ENCODE data around the gene GOLGA6D. TPM values are rescaled to one million over a fixed set of nuclear protein-coding genes. Genes with fewer than 3 reads are reported as not detected.
"Not testable (repeated sequence)": the region's sequence is repeated elsewhere in the genome, so short reads cannot be mapped to it uniquely, and the experiment has no call there.

Gene GOLGA6D
- total RNA-seq, 1 experiment from 2014 or later = not detected

GRCh38 chr15:75335705-75336355 is 53.2 kb downstream of the GOLGA6D start, which contains the start of gene COMMD4:
Gene COMMD4 (plus strand): TSS chr15:75336063. CDS start chr15:75336090, 27 bp downstream.
- Histone ChIP-seq H3K4me1 (peaks cover 7% of the 10 kb centered on the region; the same call in 1 of the 2 replicates), H3K27ac (peak within 1 kb of the TSS; percentile 65), H3K27me3 (no peaks in the 10 kb centered on the region), H3K9me3 (replicated peaks) (no peaks in the 10 kb centered on the region), H3K4me3 (peak within 1 kb of the TSS; percentile 82), H3K36me3 (no peaks in the 10 kb centered on the region)
- DNase-seq = peak; percentile 98

GRCh38 chr15:75338661-75339240 is 56.1 kb downstream of the GOLGA6D start:
- Histone ChIP-seq H3K27me3 (no peaks in the 10 kb centered on the region), H3K4me3 (no peak overlapping the region), H3K36me3 (no peaks in the 10 kb centered on the region), H3K9me3 (replicated peaks) (no peaks in the 10 kb centered on the region), H3K27ac (no peak overlapping the region), H3K4me1 (peaks cover 7% of the 10 kb centered on the region; the same call in 1 of the 2 replicates)
- no peak for DNase-seq

- Histone ChIP-seq H3K27ac (no peak overlapping the region), H3K36me3 (no peaks in the 10 kb centered on the region), H3K27me3 (no peaks in the 10 kb centered on the region), H3K9me3 (replicated peaks) (no peaks in the 10 kb centered on the region), H3K4me1 (peaks cover 7% of the 10 kb centered on the region; the same call in 1 of the 2 replicates), H3K4me3 (no peak overlapping the region)
- no peak for DNase-seq
Measured at GRCh38 chr15:75339531-75340240, 57.1 kb downstream of the GOLGA6D start.

GRCh38 chr15:75342221-75342620 is 59.6 kb downstream of the GOLGA6D start:
- no peaks in the 10 kb centered on the region for H3K9me3 ChIP-seq (replicated peaks)
- no peak overlapping the region for H3K27ac ChIP-seq
- H3K4me1 ChIP-seq = no peaks in the 10 kb centered on the region; the same call in 1 of the 2 replicates
- no peaks in the 10 kb centered on the region; the same call in 1 of the 2 replicates for H3K27me3 ChIP-seq
- DNase-seq = no peak
- no peaks in the 10 kb centered on the region for H3K36me3 ChIP-seq
- H3K4me3 ChIP-seq = no peak overlapping the region

- not testable (repeated sequence) for H3K4me3 ChIP-seq; H3K27ac ChIP-seq; H3K9me3 ChIP-seq (replicated peaks); DNase-seq; H3K4me1 ChIP-seq; H3K36me3 ChIP-seq; H3K27me3 ChIP-seq
Measured at GRCh38 chr15:75343953-75344352, 61.3 kb downstream of the GOLGA6D start.

Other genes starting within 250 kb of the GOLGA6D start
- 19.6 and 21.1 TPM in 2 replicates for gene C15orf39, start 81.0 kb upstream of the GOLGA6D start, total RNA-seq (2014; rRNA removed; shearing (Covaris generic))
- not detected in 2 replicates for gene GOLGA6C, start 24.5 kb upstream of the GOLGA6D start, total RNA-seq (2014; rRNA removed; shearing (Covaris generic))
- gene COMMD4, start 53.2 kb downstream of the GOLGA6D start, total RNA-seq (2014; rRNA removed; shearing (Covaris generic)) = 59.2 and 59.9 TPM in 2 replicates
- 1.5 and 2.0 TPM in 2 replicates for gene NEIL1, start 64.2 kb downstream of the GOLGA6D start, total RNA-seq (2014; rRNA removed; shearing (Covaris generic))
- gene MAN2C1, start 85.8 kb downstream of the GOLGA6D start, total RNA-seq (2014; rRNA removed; shearing (Covaris generic)) = 35.1 and 50.3 TPM in 2 replicates
- 59.8 and 68.5 TPM in 2 replicates for gene SIN3A, start 168.9 kb downstream of the GOLGA6D start, total RNA-seq (2014; rRNA removed; shearing (Covaris generic))